Measurements from ENCODE around the gene MAP4K4. TPM values are rescaled to one million over a fixed set of nuclear protein-coding genes. Genes with fewer than 3 reads are reported as not detected.

Gene MAP4K4
- total and polyA plus RNA-seq, 2 of the 13 experiments (the other 11 are each of a cell fraction or from before 2014, with no cell fraction given) = 105 to 264 TPM

DNA sequence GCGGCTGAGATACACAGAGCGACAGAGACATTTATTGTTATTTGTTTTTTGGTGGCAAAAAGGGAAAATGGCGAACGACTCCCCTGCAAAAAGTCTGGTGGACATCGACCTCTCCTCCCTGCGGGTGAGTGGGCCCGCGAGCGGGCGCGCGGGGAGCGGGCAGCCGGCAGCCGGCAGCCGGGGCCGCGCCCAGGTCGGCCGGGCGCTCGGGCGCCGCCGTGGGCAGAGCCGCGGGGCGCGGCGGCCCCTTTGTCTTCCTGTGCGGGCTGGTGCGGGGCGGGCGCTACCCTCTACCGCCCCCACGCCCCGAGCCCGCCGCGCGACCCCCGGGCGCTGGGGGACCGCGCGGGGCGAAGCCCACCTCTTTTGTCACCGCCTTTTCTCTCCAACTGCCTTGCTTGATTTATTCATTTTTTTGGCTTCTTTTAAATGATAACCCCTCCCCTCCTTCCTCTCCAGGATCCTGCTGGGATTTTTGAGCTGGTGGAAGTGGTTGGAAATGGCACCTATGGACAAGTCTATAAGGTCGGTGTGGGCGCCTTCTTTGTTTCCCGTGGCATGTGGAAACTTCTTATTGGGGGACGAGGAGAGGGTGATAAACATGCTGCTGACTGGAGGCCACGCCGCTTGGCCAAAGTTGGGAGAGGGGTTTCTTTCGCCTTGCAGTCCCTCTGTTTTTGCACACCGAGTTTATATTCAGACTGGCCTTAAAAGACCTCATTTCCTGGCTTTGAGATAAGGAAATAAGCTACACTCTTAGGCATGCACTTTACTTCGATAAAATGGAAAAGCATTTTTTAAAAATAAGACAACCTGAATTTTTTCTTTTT lies 722 bp downstream of the MAP4K4 start (continued):
- TF ChIP-seq, protein P1, sequence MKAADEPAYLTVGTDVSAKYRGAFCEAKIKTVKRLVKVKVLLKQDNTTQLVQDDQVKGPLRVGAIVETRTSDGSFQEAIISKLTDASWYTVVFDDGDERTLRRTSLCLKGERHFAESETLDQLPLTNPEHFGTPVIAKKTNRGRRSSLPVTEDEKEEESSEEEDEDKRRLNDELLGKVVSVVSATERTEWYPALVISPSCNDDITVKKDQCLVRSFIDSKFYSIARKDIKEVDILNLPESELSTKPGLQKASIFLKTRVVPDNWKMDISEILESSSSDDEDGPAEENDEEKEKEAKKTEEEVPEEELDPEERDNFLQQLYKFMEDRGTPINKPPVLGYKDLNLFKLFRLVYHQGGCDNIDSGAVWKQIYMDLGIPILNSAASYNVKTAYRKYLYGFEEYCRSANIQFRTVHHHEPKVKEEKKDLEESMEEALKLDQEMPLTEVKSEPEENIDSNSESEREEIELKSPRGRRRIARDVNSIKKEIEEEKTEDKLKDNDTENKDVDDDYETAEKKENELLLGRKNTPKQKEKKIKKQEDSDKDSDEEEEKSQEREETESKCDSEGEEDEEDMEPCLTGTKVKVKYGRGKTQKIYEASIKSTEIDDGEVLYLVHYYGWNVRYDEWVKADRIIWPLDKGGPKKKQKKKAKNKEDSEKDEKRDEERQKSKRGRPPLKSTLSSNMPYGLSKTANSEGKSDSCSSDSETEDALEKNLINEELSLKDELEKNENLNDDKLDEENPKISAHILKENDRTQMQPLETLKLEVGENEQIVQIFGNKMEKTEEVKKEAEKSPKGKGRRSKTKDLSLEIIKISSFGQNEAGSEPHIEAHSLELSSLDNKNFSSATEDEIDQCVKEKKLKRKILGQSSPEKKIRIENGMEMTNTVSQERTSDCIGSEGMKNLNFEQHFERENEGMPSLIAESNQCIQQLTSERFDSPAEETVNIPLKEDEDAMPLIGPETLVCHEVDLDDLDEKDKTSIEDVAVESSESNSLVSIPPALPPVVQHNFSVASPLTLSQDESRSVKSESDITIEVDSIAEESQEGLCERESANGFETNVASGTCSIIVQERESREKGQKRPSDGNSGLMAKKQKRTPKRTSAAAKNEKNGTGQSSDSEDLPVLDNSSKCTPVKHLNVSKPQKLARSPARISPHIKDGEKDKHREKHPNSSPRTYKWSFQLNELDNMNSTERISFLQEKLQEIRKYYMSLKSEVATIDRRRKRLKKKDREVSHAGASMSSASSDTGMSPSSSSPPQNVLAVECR (CRISPR knock-in tag; IDR thresholded peaks at IDR 0.05; ENCODE audit: borderline replicate concordance) = peak; percentile 47; the same call in 1 of the 2 replicates
- TF ChIP-seq MED13 (CRISPR knock-in tag; IDR thresholded peaks at IDR 0.05) = no peak
- TF ChIP-seq, protein P2, sequence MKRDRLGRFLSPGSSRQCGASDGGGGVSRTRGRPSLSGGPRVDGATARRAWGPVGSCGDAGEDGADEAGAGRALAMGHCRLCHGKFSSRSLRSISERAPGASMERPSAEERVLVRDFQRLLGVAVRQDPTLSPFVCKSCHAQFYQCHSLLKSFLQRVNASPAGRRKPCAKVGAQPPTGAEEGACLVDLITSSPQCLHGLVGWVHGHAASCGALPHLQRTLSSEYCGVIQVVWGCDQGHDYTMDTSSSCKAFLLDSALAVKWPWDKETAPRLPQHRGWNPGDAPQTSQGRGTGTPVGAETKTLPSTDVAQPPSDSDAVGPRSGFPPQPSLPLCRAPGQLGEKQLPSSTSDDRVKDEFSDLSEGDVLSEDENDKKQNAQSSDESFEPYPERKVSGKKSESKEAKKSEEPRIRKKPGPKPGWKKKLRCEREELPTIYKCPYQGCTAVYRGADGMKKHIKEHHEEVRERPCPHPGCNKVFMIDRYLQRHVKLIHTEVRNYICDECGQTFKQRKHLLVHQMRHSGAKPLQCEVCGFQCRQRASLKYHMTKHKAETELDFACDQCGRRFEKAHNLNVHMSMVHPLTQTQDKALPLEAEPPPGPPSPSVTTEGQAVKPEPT (CRISPR knock-in tag; IDR thresholded peaks at IDR 0.05; ENCODE audit: low read depth) = no peak
- 0 out of 2 replicates have a peak, but pooled peaks have one; percentile 26 for TF ChIP-seq SIN3A (IDR thresholded peaks at IDR 0.05; ENCODE audit: borderline replicate concordance, low read depth, low read length)
- TF ChIP-seq ASH2L (IDR thresholded peaks at IDR 0.05; ENCODE audit: insufficient read length, low read depth, low read length) = peak; percentile 29
- TF ChIP-seq RBFOX2 (IDR thresholded peaks at IDR 0.05; ENCODE audit: low read depth, low read length) = peak; percentile 60; the same call in 1 of the 2 replicates
- TF ChIP-seq NKX3-1 (CRISPR knock-in tag; IDR thresholded peaks at IDR 0.05) = 0 out of 2 replicates have a peak, but pooled peaks have one; percentile 25
- 0 out of 2 replicates have a peak, but pooled peaks have one; percentile 7 for TF ChIP-seq ONECUT2 (CRISPR knock-in tag; IDR thresholded peaks at IDR 0.05)
- TF ChIP-seq, protein P3, sequence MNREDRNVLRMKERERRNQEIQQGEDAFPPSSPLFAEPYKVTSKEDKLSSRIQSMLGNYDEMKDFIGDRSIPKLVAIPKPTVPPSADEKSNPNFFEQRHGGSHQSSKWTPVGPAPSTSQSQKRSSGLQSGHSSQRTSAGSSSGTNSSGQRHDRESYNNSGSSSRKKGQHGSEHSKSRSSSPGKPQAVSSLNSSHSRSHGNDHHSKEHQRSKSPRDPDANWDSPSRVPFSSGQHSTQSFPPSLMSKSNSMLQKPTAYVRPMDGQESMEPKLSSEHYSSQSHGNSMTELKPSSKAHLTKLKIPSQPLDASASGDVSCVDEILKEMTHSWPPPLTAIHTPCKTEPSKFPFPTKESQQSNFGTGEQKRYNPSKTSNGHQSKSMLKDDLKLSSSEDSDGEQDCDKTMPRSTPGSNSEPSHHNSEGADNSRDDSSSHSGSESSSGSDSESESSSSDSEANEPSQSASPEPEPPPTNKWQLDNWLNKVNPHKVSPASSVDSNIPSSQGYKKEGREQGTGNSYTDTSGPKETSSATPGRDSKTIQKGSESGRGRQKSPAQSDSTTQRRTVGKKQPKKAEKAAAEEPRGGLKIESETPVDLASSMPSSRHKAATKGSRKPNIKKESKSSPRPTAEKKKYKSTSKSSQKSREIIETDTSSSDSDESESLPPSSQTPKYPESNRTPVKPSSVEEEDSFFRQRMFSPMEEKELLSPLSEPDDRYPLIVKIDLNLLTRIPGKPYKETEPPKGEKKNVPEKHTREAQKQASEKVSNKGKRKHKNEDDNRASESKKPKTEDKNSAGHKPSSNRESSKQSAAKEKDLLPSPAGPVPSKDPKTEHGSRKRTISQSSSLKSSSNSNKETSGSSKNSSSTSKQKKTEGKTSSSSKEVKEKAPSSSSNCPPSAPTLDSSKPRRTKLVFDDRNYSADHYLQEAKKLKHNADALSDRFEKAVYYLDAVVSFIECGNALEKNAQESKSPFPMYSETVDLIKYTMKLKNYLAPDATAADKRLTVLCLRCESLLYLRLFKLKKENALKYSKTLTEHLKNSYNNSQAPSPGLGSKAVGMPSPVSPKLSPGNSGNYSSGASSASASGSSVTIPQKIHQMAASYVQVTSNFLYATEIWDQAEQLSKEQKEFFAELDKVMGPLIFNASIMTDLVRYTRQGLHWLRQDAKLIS (CRISPR knock-in tag; IDR thresholded peaks at IDR 0.05) = peak; percentile 70; the same call in 1 of the 2 replicates
- no peak for TF ChIP-seq ZNF264 (CRISPR knock-in tag; IDR thresholded peaks at IDR 0.05)
- no peak for TF ChIP-seq THAP11 (CRISPR knock-in tag; IDR thresholded peaks at IDR 0.05)
- TF ChIP-seq, protein P4, sequence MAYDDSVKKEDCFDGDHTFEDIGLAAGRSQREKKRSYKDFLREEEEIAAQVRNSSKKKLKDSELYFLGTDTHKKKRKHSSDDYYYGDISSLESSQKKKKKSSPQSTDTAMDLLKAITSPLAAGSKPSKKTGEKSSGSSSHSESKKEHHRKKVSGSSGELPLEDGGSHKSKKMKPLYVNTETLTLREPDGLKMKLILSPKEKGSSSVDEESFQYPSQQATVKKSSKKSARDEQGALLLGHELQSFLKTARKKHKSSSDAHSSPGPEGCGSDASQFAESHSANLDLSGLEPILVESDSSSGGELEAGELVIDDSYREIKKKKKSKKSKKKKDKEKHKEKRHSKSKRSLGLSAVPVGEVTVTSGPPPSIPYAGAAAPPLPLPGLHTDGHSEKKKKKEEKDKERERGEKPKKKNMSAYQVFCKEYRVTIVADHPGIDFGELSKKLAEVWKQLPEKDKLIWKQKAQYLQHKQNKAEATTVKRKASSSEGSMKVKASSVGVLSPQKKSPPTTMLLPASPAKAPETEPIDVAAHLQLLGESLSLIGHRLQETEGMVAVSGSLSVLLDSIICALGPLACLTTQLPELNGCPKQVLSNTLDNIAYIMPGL (CRISPR knock-in tag; IDR thresholded peaks at IDR 0.05; ENCODE audit: borderline replicate concordance in 1 of 2, low read depth in 1 of 2) = peak in 1 of 2 experiments; percentile 27; a peak in 2 of 4 replicates
- TF ChIP-seq ZSCAN9 (CRISPR knock-in tag; IDR thresholded peaks at IDR 0.05; ENCODE audit: borderline replicate concordance) = no peak
- 0 out of 2 replicates have a peak, but pooled peaks have one; percentile 19 for TF ChIP-seq ZNF772 (CRISPR knock-in tag; IDR thresholded peaks at IDR 0.05)
- TF ChIP-seq ZFP82 (CRISPR knock-in tag; IDR thresholded peaks at IDR 0.05; ENCODE audit: borderline replicate concordance) = no peak
- no peak for TF ChIP-seq MBD4 (IDR thresholded peaks at IDR 0.05; ENCODE audit: borderline replicate concordance, low read length)
